ENCODE results near the gene SLC25A34.
"Not testable (repeated sequence)": the region's sequence is repeated elsewhere in the genome, so short reads cannot be mapped to it uniquely, and the experiment has no call there.

The SLC25A34 gene

DNA sequence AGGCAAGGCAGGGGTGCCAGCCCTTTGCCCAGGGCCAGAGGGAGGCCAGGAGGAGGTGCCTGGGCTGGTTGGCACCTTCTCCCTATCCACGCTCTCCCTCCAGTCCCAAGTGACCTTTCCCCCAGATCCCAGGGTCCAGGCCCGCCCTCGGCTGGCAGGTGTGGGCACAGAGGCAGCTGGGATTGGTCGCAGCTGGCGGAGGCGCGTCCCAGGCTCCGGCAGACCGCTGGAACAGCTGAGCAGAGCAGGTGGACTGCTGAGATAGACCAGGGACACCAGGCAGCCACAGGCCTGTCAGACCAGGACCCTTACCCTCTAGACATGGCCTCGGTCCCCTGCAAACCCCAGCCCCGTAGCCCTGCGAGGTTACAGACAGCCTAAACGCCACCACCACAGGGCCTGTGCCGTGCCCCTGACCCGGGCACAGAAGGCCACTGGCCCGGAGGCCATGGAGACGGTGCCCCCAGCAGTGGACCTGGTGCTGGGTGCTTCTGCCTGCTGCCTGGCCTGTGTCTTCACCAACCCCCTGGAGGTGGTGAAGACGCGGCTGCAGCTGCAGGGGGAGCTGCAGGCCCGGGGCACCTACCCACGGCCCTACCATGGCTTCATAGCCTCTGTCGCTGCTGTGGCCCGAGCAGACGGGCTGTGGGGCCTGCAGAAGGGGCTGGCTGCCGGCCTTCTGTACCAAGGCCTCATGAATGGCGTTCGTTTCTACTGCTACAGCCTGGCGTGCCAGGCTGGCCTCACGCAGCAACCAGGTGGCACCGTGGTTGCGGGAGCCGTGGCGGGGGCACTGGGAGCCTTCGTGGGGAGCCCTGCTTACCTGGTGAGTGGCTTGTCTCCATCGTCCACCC is at the start of gene SLC25A34:
Gene SLC25A34 (plus strand): TSS at position 221 of the 854 bp plus-strand sequence. CDS start 228 bp downstream, at position 449.
- no peak for FAIRE-seq

DNA sequence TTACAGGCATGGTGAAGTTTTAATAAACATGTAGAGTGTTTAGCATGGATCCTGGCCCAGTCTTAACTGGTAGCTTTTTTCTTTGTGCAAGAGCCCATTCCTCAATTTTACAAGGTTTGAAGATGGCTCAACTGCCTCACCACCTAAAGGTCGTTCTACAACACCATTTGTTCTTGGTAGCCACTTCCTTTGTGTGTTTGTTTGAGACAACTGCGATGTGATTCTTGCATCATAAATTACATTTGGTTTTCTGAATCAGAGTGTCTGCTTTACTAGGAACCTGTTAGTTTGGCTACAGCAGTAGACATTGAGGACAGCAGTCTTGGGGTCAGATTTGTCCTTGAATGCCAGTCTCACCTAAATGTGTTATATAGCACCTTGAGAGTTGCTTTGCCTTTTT is 48.6 kb upstream of the SLC25A34 start:
- FAIRE-seq = no peak

DNA sequence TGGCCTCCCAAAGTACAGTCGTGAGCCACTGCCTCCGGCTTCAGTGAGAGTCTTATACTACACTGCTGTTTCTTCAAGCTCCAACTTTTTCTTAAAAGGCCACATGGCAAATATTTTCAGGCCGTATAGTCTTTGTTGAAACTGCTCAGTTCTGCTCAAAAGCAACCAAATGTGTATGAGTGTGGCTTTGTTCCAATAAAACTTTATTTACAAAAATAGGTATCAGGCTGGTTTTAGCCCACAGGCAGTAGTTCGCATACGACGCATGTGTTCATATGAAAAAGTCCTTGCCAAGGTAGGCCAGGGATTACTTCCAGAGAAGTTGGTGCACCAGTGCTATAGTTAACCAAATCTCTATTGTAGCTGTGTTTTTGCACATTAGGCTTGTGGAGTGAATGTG is 45.7 kb upstream of the SLC25A34 start:
- FAIRE-seq = no peak

DNA sequence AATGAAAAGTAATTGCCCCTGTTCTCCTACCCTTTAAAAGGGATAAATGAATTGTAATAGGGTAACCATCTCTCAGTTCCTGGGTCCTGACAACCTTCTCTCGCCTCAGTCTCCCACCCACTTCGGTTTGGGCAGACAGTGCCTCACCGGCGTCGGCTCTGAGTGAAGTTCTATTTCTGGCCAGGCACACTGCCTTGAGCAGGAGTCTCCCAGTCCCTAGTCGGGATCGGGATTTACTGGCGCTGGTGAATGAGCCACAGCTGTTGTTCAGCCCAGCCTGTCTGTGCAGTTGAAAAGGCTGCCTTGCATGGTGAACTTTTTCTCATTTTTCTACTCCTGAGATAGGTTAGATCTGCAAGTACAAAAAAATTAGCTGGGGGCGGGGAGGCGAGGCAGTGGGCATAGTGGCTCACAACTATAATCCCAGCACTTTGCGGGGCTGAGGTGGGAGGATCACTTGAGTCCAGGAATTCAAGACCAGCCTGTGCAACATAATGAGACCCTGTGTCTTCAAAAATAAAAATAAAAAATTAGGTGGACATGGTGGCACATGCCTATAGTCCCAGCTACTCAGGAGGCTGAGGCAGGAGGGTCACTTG is 44.5 kb upstream of the SLC25A34 start:
- no peak for FAIRE-seq

DNA sequence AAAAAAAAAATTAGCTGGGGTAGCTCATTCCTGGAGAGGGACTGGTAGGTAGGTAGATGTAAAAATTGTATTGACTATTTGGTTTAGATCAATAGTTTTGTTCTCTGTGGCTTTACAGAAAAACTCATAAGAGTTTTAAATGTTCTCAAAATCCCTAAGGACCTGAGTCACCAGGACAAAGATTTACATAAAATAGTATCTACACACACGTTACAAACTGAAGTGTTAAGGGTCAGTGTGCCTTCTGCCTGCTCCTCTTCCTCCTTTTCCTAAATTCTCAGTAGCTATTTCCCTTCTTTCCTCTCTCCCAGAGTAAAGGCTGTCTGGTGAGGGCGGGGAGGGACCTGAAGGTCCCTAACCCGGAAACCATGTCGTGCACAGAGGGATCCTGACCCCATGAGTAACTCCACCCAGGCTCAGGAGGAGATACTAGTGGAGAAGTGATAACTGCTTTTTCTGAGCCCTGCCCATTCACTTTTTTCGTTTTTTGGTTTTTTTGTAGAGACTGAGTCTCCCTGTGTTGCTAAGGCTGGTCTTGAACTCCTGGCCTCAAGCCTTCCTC is 43.9 kb upstream of the SLC25A34 start:
- no peak for FAIRE-seq

DNA sequence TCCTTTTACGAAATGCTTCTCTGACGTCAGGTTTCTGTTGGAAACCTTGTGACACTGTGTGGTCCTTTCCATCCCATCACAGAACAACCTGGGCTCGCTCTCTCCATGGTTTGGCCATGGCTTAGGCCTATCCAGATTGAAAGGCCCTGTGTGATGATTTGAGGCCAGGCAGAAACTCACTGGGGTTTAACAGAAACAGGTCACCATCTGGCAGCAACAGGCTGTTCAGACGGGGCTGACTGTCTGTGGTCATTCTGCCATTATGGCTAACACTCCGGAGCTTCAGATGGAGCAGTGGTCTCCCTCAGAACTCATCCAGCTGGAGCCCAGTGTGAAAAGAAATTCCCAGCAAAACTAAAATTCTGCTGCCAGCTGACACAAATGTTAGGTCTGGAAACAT is 42.7 kb upstream of the SLC25A34 start:
- no peak for FAIRE-seq

DNA sequence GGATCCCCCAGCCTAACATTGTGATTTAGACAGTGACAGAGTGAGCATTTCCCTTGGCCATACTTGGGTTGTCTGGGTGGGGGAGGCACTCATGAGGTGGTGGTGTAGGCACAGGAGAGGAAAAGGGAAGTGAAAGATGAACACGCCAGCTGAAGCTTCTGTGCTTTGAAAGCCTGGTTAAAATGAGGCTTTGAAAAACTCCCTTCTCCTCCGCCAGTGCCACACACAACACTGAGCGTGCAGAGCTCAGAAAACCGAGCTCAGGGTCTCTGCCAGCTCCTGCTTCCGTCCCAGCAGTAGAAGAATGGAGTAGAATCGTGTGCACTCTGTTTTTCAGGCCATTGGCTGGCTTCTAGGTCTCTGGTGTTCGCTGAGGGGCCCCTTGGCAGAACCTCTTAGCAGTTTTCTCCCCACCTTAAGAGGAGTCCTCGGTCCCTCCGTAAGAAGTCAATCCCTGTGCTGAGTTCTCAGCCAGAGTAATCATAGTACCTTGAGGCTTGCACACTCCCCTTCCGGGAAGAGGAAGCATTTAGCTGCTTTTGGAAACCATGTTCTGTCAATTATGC is 39.0 kb upstream of the SLC25A34 start:
- no peak for FAIRE-seq

DNA sequence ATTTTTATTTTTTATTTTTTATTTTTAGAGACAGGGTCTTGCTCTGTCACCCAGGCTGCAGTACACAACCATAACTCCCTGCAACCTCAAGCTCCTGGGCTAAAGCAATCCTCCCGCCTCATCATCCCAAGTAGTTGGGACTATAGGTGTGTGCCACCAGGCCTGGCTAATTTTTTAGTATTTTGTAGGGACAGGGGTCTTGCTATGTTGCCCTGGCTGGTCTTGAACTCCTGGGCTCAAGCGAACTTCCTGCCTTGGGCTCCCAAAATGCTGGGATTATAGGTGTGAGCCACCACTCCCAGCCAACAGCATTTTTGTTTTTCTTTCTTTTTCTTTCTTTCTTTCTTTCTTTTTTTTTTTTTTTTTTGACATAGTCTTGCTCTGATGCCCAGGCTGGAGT is 37.9 kb upstream of the SLC25A34 start:
- FAIRE-seq = no peak

DNA sequence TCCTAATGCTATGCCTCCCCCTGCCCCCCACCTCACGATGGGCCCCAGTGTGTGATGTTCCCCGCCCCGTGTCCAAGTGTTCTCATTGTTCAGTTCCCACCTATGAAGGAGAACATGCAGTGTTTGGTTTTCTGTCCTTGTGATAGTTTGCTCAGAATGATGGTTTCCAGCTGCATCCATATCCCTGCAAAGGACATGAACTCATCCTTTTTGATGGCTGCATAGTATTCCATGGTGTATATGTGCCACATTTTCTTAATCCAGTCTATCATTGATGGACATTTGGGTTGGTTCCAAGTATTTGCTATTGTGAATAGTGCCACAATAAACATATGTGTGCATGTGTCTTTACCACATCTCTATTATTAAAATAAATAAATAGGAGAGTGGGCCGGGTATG is 36.7 kb upstream of the SLC25A34 start:
- FAIRE-seq = not testable (repeated sequence)

DNA sequence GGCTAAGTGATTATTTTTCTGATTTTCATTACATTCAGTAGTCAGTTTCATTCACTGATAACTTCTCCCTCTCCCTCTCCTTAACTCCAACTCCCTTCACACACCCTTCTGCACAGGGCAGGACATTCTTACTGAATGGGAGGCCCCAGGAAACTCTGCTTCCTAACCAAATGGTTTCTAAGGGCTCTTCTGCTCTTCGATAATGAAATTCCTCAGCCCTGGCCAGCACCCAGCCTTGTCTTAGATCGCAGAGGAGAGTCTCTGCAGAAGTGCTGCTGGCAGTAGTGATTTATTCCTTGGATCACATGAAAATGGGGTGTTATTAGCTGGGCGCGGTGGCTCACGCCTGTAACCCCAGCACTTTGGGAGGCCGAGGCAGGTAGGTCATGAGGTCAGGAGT is 35.5 kb upstream of the SLC25A34 start:
- FAIRE-seq = no peak

DNA sequence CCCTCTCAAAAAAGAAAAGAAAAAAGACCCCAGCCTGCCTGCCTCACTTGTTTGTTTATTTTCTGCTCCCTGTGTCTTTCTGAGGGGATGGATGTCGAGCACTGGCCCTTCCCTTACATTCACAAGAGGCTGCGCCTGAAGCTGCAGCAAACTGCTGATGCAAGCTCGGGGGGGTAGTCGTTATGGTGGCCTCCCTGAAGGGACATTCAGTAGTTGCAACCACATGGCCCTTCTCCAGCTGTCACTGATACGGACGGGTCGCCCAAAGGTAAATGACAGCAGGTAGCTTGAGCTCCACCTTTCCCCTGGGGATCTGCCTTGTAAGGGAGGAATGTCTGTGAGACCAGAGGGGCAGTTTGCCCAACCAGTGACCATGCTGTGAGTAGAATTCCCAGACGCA is 34.3 kb upstream of the SLC25A34 start:
- FAIRE-seq = no peak

DNA sequence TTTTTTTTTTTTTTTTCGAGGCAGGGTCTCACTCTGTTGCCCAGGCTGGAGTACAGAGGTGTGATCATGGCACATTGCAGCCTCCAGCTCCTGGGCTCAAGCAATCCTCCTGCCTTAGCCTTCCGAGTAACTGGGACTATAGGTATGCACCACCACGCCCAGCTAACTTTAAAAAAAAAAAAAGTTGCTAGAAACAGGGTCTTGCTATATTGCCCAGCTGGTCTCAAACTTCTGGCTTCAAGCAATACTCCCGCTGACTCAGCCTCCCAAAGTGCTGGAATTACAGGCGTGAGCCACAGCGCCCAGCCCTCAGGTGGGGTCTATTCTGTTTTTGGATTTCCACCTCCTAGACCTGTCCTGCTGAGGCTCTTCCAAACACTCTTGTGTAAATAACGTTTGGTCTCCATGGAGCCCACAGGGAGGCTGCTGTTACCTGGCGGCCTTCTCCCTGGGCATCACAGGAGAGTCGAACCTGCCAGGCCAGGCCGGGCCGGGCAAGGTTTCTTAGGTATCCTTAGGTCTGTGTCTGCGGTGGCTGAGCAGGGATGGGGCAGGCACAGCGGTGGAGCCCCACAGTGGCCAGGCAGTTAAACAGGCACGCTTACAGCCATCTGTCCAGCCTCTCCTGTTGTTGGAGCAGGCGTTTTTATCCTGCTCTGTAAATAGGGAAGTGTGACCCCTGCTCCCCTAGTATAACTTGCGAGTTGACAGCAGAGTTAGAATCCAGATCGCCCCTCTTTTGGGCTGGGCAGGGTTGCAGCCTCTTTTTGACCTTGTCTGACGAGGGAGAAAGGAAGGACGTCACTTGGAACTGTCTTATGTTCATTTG is 33.1 kb upstream of the SLC25A34 start:
- no peak for FAIRE-seq

DNA sequence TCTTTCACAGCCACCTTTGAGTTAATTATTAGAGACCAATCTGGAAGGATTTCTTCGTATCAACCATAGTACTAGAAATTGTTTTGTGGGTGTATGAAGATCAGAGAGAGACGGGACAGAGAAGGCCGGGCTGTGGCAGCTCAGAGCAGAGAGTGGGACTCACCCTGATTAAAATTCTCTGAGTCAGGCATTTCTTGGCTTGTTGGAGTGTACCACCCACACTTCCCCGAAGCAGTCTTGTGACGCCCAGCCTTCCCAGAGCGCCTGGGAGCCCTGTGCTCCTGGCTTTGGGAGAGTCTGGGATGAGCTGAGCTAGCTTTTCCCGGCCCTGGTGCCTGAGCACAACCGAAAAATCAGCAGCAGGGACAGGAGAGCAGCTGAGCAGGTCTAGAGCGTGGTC is 32.5 kb upstream of the SLC25A34 start:
- FAIRE-seq = peak; percentile 29

DNA sequence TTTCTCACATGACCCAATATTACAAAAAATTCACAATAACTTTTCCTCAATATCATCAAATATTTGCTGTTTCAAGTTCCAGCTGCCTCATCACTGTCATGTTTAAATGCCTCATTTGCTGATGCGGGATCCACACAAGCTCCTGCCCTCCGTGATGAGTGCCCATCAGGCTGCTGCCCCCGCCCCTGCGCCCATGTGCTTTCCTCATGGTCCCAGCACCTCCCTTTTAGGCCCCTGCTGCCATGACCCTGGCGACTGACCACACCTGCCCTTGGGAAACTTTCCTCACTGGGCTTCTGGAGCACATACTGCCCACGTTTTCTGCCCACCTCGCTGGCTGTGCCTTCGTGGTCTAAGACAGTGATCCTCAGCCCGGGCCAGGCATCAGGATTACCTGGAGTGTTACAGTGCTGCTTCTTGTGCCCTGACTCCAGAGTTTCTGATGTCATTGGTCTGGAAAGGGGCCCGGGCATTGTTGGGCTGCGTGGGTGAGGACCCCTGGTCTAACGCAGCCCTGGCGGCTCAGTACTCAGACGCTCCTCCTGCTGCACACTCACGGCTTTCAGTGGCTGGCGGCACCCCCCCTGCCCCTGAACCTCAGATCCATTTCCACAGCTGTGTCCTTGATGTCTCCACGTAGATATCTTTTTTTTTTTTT is 31.4 kb upstream of the SLC25A34 start:
- no peak for FAIRE-seq

DNA sequence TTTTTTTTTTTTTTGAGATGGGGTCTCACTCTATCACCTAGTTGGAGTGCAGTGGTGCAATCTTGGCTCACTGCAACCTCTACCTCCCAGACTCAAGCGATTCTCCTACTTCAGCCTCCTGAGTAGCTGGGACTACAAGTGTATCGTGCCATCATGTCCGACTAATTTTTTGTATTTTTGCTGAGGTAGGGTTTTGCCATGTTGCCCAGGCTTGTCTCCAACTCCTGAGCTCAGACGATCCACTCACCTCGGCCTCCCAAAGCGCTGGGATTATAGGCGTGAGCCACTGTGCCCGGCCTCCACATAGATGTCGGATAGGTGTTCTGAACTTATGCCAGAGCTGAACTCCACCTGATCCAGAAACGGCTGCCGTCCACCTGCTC is 30.9 kb upstream of the SLC25A34 start:
- no peak for FAIRE-seq

DNA sequence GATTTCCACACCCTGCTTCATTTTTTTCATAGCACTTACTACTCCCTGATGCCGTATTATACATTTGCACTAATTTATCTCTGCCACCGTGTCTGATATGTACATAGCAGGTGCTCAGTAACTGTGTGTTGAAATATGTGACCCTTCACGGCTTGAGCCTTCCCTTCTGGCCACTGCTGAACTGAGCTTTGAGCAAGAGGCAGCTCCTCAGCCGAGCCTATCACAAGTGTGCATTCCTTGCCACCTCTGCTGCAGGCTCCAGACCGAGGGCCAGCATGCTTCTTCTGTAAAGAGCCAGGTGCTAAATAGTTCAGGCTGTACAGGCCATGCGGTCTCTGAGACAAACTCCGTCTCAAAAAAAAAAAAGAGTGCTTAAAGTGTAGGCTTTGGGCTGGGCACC is 29.3 kb upstream of the SLC25A34 start:
- no peak for FAIRE-seq

DNA sequence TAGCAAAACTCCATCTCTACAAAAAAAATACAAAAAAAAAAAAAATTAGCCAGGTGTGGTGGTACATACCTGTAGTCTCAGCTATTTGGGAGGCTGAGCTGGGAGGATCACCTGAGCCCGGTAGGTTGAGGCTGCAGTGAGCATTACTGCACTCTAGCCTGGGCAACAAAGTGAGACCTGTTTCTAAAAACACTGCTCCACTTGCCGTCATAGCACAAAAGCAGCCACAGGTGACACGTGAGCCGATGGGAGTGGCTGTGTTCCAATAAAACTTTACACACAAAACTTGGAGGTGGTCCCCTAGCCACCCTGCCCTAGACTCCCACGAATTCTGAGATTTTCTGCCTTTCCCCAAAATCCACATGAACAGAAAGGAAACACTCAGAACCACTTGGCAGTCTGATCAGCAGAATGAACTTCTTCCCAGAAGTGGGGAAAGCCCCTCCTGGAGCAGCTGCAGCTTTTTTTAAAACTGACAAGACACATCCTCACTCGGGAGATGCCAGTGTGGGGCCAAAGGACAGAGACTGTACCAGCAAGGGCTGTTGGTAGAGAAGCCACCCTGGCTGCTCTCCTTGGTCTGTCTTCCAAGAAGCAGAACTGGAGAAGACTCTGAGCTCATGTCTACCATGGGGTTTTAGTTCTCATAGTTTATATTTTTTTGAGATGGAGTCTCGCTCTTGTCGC is 28.7 kb upstream of the SLC25A34 start:
- no peak for FAIRE-seq

DNA sequence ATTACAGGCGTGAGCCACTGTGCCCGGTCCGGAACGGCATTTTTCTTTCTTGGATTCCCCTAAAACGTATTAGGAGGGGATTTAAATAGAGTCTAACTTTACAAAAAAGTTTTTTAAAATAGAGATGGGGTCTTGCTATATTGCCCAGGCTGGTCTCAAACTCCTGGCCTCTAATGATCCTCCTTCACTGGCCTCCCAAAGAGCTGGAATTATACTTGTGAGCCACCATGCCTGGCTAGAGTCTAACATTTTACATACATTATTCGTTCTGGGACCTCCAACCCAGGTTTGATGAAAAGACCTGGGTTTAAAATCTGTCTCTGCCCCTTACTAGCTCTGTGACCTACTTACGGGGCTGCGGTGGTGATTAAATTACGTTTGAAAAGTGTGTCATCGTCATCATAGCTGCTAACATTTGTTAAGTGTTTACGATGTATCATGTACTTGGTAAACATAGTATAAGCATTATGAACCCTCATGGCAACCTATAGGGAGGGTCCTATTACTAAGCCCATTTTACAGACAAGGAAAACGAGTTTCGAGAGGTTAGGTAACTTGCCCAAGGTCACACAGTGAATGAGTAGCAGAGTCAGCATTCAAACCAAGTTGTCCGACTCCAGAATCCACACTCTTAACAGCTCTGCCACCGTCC is 27.4 kb upstream of the SLC25A34 start:
- FAIRE-seq = no peak

DNA sequence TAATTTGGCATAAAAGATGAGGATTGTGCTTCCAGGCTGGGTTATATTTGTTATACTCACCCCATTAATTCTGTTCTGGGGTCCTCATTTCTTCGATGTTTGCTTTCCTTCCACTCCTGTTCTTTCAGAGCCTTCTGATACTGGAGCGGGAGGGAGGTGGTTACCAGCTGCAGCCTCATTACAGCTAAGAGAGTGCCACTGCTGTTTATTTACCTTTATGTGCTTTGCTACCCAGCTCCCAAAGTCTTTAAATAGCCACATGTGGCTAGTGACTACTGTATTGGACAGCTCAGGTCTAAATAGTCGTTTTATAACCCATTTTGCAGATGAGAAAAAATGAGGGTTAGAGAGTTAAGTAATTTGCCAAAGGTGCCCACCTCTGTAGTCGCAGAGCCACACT is 26.8 kb upstream of the SLC25A34 start:
- no peak for FAIRE-seq

DNA sequence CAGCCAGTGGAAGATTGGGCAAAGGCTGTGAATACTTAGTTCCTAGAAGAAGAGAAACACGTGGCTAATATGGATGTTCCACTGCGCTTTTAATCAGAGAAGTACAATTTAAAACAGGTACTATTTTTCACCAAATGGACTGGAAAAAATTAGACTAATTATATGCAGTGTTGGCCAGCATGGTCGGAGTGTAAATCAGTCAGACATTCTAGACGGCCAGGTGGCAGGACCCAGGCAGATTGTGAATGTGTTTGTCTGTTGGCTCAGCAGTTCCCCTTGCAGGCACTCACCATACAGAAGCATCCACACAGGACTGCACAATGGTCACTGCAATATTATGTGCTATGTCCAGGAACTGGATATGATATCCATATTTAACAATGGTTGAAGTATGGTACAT is 23.9 kb upstream of the SLC25A34 start:
- FAIRE-seq = no peak

All from endometrium (tissue), 2 donors.